Liver (tissue), 9 donors: ENCODE data around the gene HUWE1. TPM values are rescaled to one million over a fixed set of nuclear protein-coding genes. Genes with fewer than 3 reads are reported as not detected.

Experiments
- DNase-seq: peaks from one replicate; pipeline ENCODE4 v3.0.0-alpha.2; 2017; ENCODE audit warnings: low spot score
- H3K27ac ChIP-seq, 2 donors: one replicate each; pipeline ENCODE4 v1.7.0; 2013; ENCODE audit warnings: inconsistent platforms in 2 of 2, low read length in 2 of 2, control low read depth in 1 of 2, low read depth in 1 of 2, mild to moderate bottlenecking in 1 of 2
- H3K27me3 ChIP-seq, 4 donors: one replicate each; pipeline versions ENCODE4 v1.6.1 to v1.7.0; 2013; ENCODE audit warnings: low read length in 3 of 4, inconsistent platforms in 1 of 4, mild to moderate bottlenecking in 1 of 4, moderate library complexity in 1 of 4; ENCODE audit not compliant: control insufficient read depth in 4 of 4, insufficient read depth in 4 of 4
- H3K36me3 ChIP-seq, 4 donors: one replicate each; pipeline versions ENCODE4 v1.6.1 to v1.7.0; 2013; ENCODE audit warnings: low read length in 3 of 4, mild to moderate bottlenecking in 3 of 4, low read depth in 1 of 4, moderate library complexity in 1 of 4; ENCODE audit not compliant: control insufficient read depth in 4 of 4, insufficient read depth in 3 of 4
- H3K4me1 ChIP-seq, 4 donors: one replicate each; pipeline versions ENCODE4 v1.6.1 to v1.7.0; 2013; ENCODE audit warnings: low read length in 3 of 4, mild to moderate bottlenecking in 3 of 4, moderate library complexity in 1 of 4; ENCODE audit not compliant: control insufficient read depth in 4 of 4, insufficient read depth in 4 of 4
- H3K4me3 ChIP-seq, 3 donors: one replicate each; pipeline versions ENCODE4 v1.6.1 to v1.7.0; 2013; ENCODE audit warnings: low read length in 3 of 3, control low read depth in 1 of 3, low read depth in 1 of 3, mild to moderate bottlenecking in 1 of 3
- H3K9ac ChIP-seq, 2 donors: one replicate each; pipeline ENCODE4 v1.7.0; 2013; ENCODE audit warnings: low read length in 2 of 2, mild to moderate bottlenecking in 2 of 2, moderate library complexity in 2 of 2, control low read depth in 1 of 2, low read depth in 1 of 2
- H3K9me3 ChIP-seq, 4 donors: one replicate each; pipeline versions ENCODE4 v1.6.1 to v1.7.0; 2013; ENCODE audit warnings: low read length in 3 of 4; ENCODE audit not compliant: control insufficient read depth in 4 of 4
- ATF3 ChIP-seq: IDR thresholded peaks from 2 replicates; pipeline ENCODE4 v1.6.1; 2016; ENCODE audit warnings: antibody characterized with exemption
- EGR1 ChIP-seq, 2 donors: IDR thresholded peaks; 2 replicates each; pipeline ENCODE4 v1.6.1; 2016 to 2018; ENCODE audit warnings: antibody characterized with exemption in 2 of 2, low read depth in 2 of 2
- FOXA1 ChIP-seq: IDR thresholded peaks from 2 replicates; pipeline ENCODE4 v1.6.1; 2016; ENCODE audit warnings: antibody characterized with exemption
- FOXA2 ChIP-seq: IDR thresholded peaks from 2 replicates; pipeline ENCODE4 v1.6.1; 2016; ENCODE audit warnings: antibody characterized with exemption
- GABPA ChIP-seq, 2 donors: IDR thresholded peaks in 1 of 2; conservative IDR thresholded peaks in 1 of 2; 2 replicates each; pipeline ENCODE4 v1.6.1; 2016; ENCODE audit warnings: antibody characterized with exemption in 2 of 2, mild to moderate bottlenecking in 1 of 2, moderate library complexity in 1 of 2
- HNF4A ChIP-seq, 2 donors: conservative IDR thresholded peaks; 2 replicates each; pipeline ENCODE4 v1.6.1; 2016; ENCODE audit warnings: antibody characterized with exemption in 2 of 2, mild to moderate bottlenecking in 2 of 2
- HNF4G ChIP-seq: IDR thresholded peaks from 2 replicates; pipeline ENCODE4 v1.6.1; 2016; ENCODE audit warnings: antibody characterized with exemption
- JUND ChIP-seq, 2 donors: IDR thresholded peaks; 2 replicates each; pipeline ENCODE4 v1.6.1; 2016; ENCODE audit warnings: antibody characterized with exemption in 2 of 2
- MAX ChIP-seq: IDR thresholded peaks from 2 replicates; pipeline ENCODE4 v1.6.1; 2016; ENCODE audit warnings: antibody characterized with exemption
- NR2F2 ChIP-seq: IDR thresholded peaks from 2 replicates; pipeline ENCODE4 v1.6.1; 2016; ENCODE audit warnings: antibody characterized with exemption
- RAD21 ChIP-seq, 2 donors: IDR thresholded peaks; 2 replicates each; pipeline ENCODE4 v1.6.1; 2016; ENCODE audit warnings: antibody characterized with exemption in 2 of 2, mild to moderate bottlenecking in 2 of 2
- REST ChIP-seq: IDR thresholded peaks from 2 replicates; pipeline ENCODE4 v1.6.1; 2016; ENCODE audit warnings: antibody characterized with exemption, mild to moderate bottlenecking
- RXRA ChIP-seq, 2 donors: IDR thresholded peaks; 2 replicates each; pipeline ENCODE4 v1.6.1; 2017 to 2018; ENCODE audit warnings: antibody characterized with exemption in 2 of 2, mild to moderate bottlenecking in 1 of 2
- SP1 ChIP-seq: IDR thresholded peaks from 2 replicates; pipeline ENCODE4 v1.6.1; 2018; ENCODE audit warnings: antibody characterized with exemption, mild to moderate bottlenecking
- TAF1 ChIP-seq: conservative IDR thresholded peaks from 2 replicates; pipeline ENCODE4 v1.6.1; 2016; ENCODE audit warnings: antibody characterized with exemption, mild to moderate bottlenecking
- YY1 ChIP-seq: IDR thresholded peaks from 2 replicates; pipeline ENCODE4 v1.6.1; 2016; ENCODE audit warnings: antibody characterized with exemption, mild to moderate bottlenecking
- ZBTB33 ChIP-seq: IDR thresholded peaks from 2 replicates; pipeline ENCODE4 v1.6.1; 2016; ENCODE audit warnings: antibody characterized with exemption
- WGBS: extraction: QIAGEN DNeasy Blood & Tissue Kit; methylation state at CpG from one replicate; pipeline ENCODE4 v1.1.7; 2013; 5-methylcytosine and 5-hydroxymethylcytosine counted together
- polyA plus RNA-seq, 2 donors: library from polyadenylated mRNA; stranded (reverse) in 1 of 2; unstranded in 1 of 2; fragments of 200-250 nt in 1 of 2; fragments of >200 nt in 1 of 2; fragmentation: Nextera tagmentation in 1 of 2; extraction: Ambion mirVana in 1 of 2; gene quantifications; one replicate each; pipeline versions ENCODE4 v1.2.1 to v1.2.3, GENCODE V29; 2013 to 2015
- total RNA-seq, 2 donors: library from RNA; depleted of rRNA; stranded (reverse); fragments of >200 nt; gene quantifications; one replicate each; pipeline ENCODE4 v1.2.3, GENCODE V29; 2014
- TF ChIP-seq, protein P1 (sequence below): fragments of 150-350 bp; IDR thresholded peaks from 2 replicates; pipeline ENCODE4 v1.5.1; 2017; ENCODE audit warnings: improper control_type of control experiment, low read depth, low read length; ENCODE audit not compliant: missing input control
- donor health status: healthy.
- donor health status: healthy.
- donor health status: healthy.
- donor health status: healthy.
- donor health status: healthy.

Gene HUWE1
- total and polyA plus RNA-seq, 4 donors: 20.2 to 75.8 (median 37.7) TPM

GRCh38 chrX:53561912-53562311, 124.6 kb downstream of the HUWE1 start (continued):
- TF ChIP-seq NR2F2: no peak
- no peak for TF ChIP-seq RXRA (IDR thresholded peaks at IDR 0.05)

GRCh38 chrX:53558646-53559045, 127.9 kb downstream of the HUWE1 start:
- WGBS: 91% methylated on average over 6 of the region's 6 CpGs
- no peaks in the 10 kb centered on the region for H3K9me3 ChIP-seq
- DNase-seq: no peak
- H3K4me1 ChIP-seq: no peaks in the 10 kb centered on the region
- no peak overlapping the region for H3K9ac ChIP-seq
- H3K27me3 ChIP-seq: no peaks in the 10 kb centered on the region
- no peak overlapping the region for H3K4me3 ChIP-seq
- peaks cover 18 to 91% (median 71%) of the 10 kb centered on the region in 4 donors for H3K36me3 ChIP-seq
- TF ChIP-seq MAX: no peak
- TF ChIP-seq, protein P1, sequence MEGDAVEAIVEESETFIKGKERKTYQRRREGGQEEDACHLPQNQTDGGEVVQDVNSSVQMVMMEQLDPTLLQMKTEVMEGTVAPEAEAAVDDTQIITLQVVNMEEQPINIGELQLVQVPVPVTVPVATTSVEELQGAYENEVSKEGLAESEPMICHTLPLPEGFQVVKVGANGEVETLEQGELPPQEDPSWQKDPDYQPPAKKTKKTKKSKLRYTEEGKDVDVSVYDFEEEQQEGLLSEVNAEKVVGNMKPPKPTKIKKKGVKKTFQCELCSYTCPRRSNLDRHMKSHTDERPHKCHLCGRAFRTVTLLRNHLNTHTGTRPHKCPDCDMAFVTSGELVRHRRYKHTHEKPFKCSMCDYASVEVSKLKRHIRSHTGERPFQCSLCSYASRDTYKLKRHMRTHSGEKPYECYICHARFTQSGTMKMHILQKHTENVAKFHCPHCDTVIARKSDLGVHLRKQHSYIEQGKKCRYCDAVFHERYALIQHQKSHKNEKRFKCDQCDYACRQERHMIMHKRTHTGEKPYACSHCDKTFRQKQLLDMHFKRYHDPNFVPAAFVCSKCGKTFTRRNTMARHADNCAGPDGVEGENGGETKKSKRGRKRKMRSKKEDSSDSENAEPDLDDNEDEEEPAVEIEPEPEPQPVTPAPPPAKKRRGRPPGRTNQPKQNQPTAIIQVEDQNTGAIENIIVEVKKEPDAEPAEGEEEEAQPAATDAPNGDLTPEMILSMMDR: no peak
- H3K27ac ChIP-seq: no peak overlapping the region

GRCh38 chrX:53556868-53557267, 129.7 kb downstream of the HUWE1 start:
- no peak overlapping the region for H3K9ac ChIP-seq
- no peak for DNase-seq
- H3K4me1 ChIP-seq: no peaks in the 10 kb centered on the region
- no peak overlapping the region for H3K27ac ChIP-seq
- peaks cover 9 to 86% (median 70%) of the 10 kb centered on the region in 4 donors for H3K36me3 ChIP-seq
- no peak overlapping the region for H3K4me3 ChIP-seq
- WGBS: 83% methylated on average over 3 of the region's 3 CpGs
- TF ChIP-seq FOXA1 (no peak), HNF4A (conservative IDR thresholded peaks at IDR 0.05) (no peak), HNF4G (no peak), JUND (IDR thresholded peaks at IDR 0.05) (no peak), RXRA (IDR thresholded peaks at IDR 0.05) (no peak), ZBTB33 (no peak), GABPA (IDR thresholded peaks at IDR 0.05 in 1 of 2, conservative IDR thresholded peaks at IDR 0.05 in 1 of 2) (no peak), ATF3 (no peak), MAX (no peak), NR2F2 (no peak), FOXA2 (no peak), SP1 (no peak), TAF1 (no peak), RAD21 (IDR thresholded peaks at IDR 0.05) (no peak), YY1 (no peak), EGR1 (IDR thresholded peaks at IDR 0.05; ENCODE audit: low read depth in 2 of 2) (no peak), REST (no peak)
- TF ChIP-seq, protein P1: no peak
- H3K27me3 ChIP-seq: no peaks in the 10 kb centered on the region
- no peaks in the 10 kb centered on the region for H3K9me3 ChIP-seq
